Iris pigment epithelial cell (primary cell): ENCODE results near the gene TMEM205.
"Not testable (repeated sequence)": the region's sequence is repeated elsewhere in the genome, so short reads cannot be mapped to it uniquely, and the experiment has no call there.

Experiments
- DNase-seq: peaks from one replicate; pipeline ENCODE4 v3.0.0-alpha.2; 2011; ENCODE audit warnings: low read depth

TMEM205 gene

GRCh38 chr19:11339254-11340098 lies 6.6 kb downstream of the TMEM205 start, which contains the start of gene RAB3D:
Gene RAB3D (minus strand): TSS chr19:11339657. CDS start chr19:11337399, 2,258 bp downstream.
- DNase-seq: peak; percentile 85

- DNase-seq: no peak
These were observed 7.4 kb downstream of the TMEM205 start for GRCh38 chr19:11338569-11339253.

- no peak for DNase-seq
These were observed 7.9 kb downstream of the TMEM205 start for GRCh38 chr19:11338121-11338520.

- no peak for DNase-seq
These were observed 9.0 kb downstream of the TMEM205 start for GRCh38 chr19:11337080-11337479.

DNA sequence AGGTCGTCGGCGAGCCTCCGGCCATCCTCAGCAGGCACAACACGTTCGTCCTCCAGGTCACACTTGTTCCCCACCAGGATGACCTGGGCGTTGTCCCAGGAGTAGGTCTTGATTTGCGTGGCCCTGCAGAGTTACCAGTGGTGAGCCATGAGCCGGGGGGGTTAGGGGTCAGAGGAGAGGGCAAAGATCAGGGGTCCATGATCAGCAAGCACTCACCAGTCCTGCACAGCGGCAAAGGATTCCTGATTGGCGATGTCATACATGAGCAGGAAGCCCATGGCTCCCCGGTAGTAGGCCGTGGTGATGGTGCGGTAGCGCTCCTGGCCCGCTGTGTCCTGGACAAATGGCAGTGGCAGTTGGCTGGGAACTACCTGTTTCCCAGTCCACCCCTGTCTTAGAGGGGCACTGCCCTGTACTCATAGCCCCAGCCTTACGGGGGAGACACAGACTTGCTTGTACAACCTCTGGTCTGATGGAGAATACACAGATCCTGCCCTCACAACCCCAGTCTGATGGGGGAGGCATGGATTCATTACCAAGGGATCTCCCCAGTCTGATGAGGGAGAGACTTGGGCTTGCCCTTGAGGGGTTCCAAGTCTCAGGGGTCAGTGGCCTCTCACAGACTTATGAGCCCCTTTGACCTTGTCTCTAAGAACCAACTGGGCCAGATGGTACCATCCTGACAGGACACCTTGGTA lies 10.5 kb downstream of the TMEM205 start:
- no peak for DNase-seq

DNA sequence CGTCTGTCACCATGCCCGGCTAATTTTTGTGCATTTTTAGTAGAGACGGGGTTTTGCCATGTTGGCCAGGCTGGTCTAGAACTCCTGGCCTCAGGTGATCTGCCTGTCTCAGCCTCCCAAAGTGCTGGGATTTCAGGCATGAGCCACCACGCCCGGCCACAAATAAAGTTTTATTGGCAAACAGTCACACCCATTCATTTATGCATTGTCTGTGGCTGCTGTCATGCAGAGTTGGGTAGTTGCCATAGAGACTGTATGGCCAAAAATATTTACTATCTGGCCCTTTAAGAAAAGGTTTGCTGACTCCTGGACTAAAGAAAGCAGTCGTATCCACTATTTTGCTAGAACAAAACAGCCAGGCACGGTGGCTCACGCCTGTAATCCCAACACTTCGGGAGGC lies 12.2 kb downstream of the TMEM205 start:
- DNase-seq: not testable (repeated sequence)

GRCh38 chr19:11332822-11333221 lies 13.2 kb downstream of the TMEM205 start:
- no peak for DNase-seq

GRCh38 chr19:11331502-11331901 lies 14.6 kb downstream of the TMEM205 start:
- DNase-seq: no peak

GRCh38 chr19:11330127-11330526 lies 15.9 kb downstream of the TMEM205 start:
- no peak for DNase-seq

GRCh38 chr19:11325544-11325943 lies 20.5 kb downstream of the TMEM205 start:
- DNase-seq: no peak

- no peak for DNase-seq
These were observed 21.2 kb downstream of the TMEM205 start for GRCh38 chr19:11324748-11325389.

DNA sequence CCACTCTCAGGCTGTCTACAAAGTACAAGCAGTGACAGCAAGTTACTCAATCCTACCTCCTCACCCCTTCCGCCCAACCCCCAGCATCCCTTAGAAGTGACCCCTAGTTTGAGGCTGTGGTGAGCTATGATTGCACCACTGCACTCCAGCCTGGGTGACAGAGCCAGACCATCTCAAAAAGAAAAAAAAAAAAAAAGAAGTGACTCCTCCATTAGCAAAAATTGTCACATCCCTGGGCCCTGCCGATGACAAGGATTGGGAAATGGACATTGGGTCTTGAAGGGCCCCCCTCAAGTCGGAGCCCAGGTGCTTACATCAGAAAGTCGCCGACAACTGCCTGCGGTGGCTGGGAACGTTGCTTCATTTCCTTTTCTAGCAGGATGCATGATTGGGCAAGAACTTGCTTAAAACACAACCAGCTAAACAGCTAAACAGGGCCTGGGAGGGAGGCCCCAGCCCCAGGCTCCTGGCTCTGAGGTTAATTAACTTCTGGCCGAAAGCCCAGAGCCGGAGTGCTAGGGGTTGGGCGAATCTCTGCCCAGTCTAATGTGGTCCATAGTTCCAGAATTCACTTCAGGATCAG lies 21.9 kb downstream of the TMEM205 start:
- peak; percentile 98 for DNase-seq

- no peak for DNase-seq
These were observed 22.4 kb downstream of the TMEM205 start for GRCh38 chr19:11323601-11324078.

- DNase-seq: no peak
These were observed 23.6 kb downstream of the TMEM205 start for GRCh38 chr19:11322269-11323024.

GRCh38 chr19:11321191-11322126 lies 24.6 kb downstream of the TMEM205 start:
- DNase-seq: no peak

DNA sequence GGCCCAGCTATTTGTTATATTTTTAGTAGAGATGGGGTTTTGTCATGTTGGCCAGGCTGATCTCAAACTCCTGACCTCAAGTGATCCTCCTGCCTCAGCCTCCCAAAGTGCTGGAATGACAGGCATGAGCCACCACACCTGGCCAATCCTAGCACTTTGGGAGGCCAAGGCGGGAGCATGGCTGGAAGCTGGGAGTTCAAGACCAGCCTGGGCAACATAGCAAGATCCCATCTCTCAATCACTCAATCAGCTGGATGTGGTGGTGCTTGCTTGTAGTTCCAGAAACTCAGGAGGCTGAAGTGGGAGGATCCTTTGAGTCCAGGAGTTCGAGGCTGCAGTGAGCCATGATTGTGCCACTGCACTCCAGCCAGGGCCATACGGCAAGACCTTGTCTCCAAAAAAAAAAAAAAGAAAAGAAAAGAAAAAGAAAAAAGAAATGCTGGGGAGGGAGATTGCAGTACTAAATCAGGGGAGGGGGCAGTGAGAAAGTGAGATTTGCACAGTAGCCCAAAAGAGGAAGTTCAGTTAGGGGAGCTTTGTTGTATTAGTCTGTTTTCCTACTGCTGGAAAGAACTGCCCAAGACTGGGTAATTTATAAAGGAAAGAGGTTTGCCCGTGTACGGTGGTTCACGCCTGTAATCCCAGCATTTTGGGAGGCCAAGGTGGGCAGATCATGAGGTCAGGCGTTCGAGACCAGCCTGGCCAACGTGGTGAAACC lies 25.6 kb downstream of the TMEM205 start:
- DNase-seq: not testable (repeated sequence)

GRCh38 chr19:11306337-11306736 lies 39.7 kb downstream of the TMEM205 start:
- no peak for DNase-seq

DNA sequence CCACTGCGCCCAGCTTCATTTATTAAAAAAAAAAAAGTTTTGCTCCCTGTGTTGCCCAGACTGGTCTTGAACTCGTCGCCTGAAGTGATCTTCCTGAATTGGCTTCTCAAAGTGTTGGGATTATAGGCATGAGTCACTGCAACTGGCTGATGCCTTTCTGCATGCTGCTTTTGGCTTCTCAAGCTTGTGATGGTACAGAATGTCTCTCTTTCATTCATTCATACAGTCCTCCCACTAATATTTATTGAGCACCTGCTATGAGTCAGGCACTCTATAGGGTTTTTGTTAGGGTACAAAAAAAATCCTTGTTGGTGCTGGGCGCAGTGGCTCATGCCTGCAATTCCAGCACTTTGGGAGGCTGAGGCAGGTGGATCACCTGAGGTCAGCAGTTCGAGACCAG lies 41.1 kb downstream of the TMEM205 start:
- DNase-seq: no peak

GRCh38 chr19:11300811-11301120 lies 45.3 kb downstream of the TMEM205 start:
- DNase-seq: no peak
